Smooth muscle cell (in vitro differentiated cells): Measurements from ENCODE around the gene RAPGEFL1. TPM values are rescaled to one million over a fixed set of nuclear protein-coding genes. Genes with fewer than 3 reads are reported as not detected.
"Not testable (repeated sequence)": the region's sequence is repeated elsewhere in the genome, so short reads cannot be mapped to it uniquely, and the experiment has no call there.

Experiments used
- DNase-seq: peaks from one replicate; lab custom pipeline; 2025; ENCODE audit not compliant: unreplicated experiment; lab: John Stamatoyannopoulos, UW
- H2AFZ ChIP-seq: fragments of 200-600 bp; sonication (generic); 2 replicates; pipeline ENCODE4 v1.6.0; 2016; ENCODE audit warnings: antibody characterized with exemption, low read depth, mild to moderate bottlenecking
- H3F3A ChIP-seq: fragments of 200-600 bp; sonication (generic); 2 replicates; pipeline ENCODE4 v1.6.0; 2017; ENCODE audit warnings: antibody characterized with exemption, low read depth
- H3K27ac ChIP-seq: fragments of 200-600 bp; sonication (generic); 2 replicates; pipeline ENCODE4 v1.5.1; 2016; ENCODE audit warnings: low read depth, mild to moderate bottlenecking
- H3K27me3 ChIP-seq: fragments of 200-600 bp; sonication (generic); 2 replicates; pipeline ENCODE4 v1.6.1; 2016; ENCODE audit warnings: low read depth, mild to moderate bottlenecking
- H3K36me3 ChIP-seq: fragments of 200-600 bp; sonication (generic); 2 replicates; pipeline ENCODE4 v1.5.1; 2016; ENCODE audit warnings: low read depth
- H3K4me1 ChIP-seq: fragments of 200-600 bp; sonication (generic); 2 replicates; pipeline ENCODE4 v1.5.1; 2016; ENCODE audit warnings: low read depth
- H3K4me2 ChIP-seq: fragments of 200-600 bp; sonication (generic); 2 replicates; pipeline ENCODE4 v1.6.0; 2016; ENCODE audit warnings: mild to moderate bottlenecking
- H3K4me3 ChIP-seq: fragments of 200-600 bp; sonication (generic); 2 replicates; pipeline ENCODE4 v1.5.1; 2016; ENCODE audit warnings: mild to moderate bottlenecking
- H3K79me2 ChIP-seq: fragments of 200-600 bp; sonication (generic); 2 replicates; pipeline ENCODE4 v1.6.0; 2016; ENCODE audit warnings: low read depth, mild to moderate bottlenecking
- H3K9ac ChIP-seq: fragments of 200-600 bp; sonication (generic); 2 replicates; pipeline ENCODE4 v1.6.0; 2016; ENCODE audit warnings: low read depth
- H3K9me3 ChIP-seq: fragments of 200-600 bp; sonication (generic); replicated peaks from 2 replicates; pipeline ENCODE4 v1.5.1; 2016; ENCODE audit warnings: low read depth
- H4K20me1 ChIP-seq: fragments of 200-600 bp; sonication (generic); 2 replicates; pipeline ENCODE4 v1.6.0; 2016; ENCODE audit warnings: low read depth
- WGBS: methylation state at CpG from one replicate; pipeline ENCODE4 v1.1.7; 2016; ENCODE audit warnings: low lambda C conversion rate; 5-methylcytosine and 5-hydroxymethylcytosine counted together
- polyA plus RNA-seq: library from polyadenylated mRNA; unstranded; fragments of >200 nt; fragmentation: Nextera tagmentation; extraction: Ambion mirVana; gene quantifications from 2 replicates; pipeline ENCODE4 v1.2.1, GENCODE V29; 2016
- total RNA-seq: library from RNA; depleted of rRNA; stranded (reverse); fragments of >200 nt; gene quantifications from 2 replicates; pipeline ENCODE4 v1.2.3, GENCODE V29; 2014
- TF ChIP-seq, protein P1 (sequence below): fragments of 200-600 bp; sonication (generic); IDR thresholded peaks from 2 replicates; pipeline ENCODE4 v1.5.1; 2017; ENCODE audit warnings: borderline replicate concordance, mild to moderate bottlenecking, antibody characterized with exemption; ENCODE audit not compliant: insufficient read depth, poor library complexity, severe bottlenecking

The RAPGEFL1 gene
- total and polyA plus RNA-seq, 2 experiments from 2014 or later, result 3.1 to 4.0 TPM

DNA sequence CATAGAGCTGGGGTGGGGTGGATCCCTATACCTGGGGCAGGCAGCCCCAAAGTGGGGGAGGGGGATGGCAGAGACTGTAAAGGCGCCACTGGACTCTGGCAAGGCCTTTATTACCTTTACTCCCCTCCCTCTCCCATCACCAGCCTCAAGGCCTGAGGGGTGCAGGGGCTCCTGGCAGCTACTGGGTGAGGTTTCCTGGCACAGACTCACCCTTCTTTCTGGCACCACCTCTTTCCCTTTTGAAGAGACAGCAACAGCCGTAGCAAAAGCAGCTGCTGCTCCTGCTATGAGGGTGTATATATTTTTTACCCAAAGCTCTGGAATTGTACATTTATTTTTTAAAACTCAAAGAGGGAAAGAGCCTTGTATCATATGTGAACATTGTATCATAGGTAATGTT lies 17.6 kb downstream of the RAPGEFL1 start:
- TF ChIP-seq, protein P1, sequence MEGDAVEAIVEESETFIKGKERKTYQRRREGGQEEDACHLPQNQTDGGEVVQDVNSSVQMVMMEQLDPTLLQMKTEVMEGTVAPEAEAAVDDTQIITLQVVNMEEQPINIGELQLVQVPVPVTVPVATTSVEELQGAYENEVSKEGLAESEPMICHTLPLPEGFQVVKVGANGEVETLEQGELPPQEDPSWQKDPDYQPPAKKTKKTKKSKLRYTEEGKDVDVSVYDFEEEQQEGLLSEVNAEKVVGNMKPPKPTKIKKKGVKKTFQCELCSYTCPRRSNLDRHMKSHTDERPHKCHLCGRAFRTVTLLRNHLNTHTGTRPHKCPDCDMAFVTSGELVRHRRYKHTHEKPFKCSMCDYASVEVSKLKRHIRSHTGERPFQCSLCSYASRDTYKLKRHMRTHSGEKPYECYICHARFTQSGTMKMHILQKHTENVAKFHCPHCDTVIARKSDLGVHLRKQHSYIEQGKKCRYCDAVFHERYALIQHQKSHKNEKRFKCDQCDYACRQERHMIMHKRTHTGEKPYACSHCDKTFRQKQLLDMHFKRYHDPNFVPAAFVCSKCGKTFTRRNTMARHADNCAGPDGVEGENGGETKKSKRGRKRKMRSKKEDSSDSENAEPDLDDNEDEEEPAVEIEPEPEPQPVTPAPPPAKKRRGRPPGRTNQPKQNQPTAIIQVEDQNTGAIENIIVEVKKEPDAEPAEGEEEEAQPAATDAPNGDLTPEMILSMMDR, result no peak
- peaks cover 4% of the 10 kb centered on the region for H3F3A ChIP-seq
- peaks cover 5% of the 10 kb centered on the region for H3K4me1 ChIP-seq
- DNase-seq, result no peak
- H3K79me2 ChIP-seq, result no peaks in the 10 kb centered on the region
- no peak overlapping the region for H3K4me2 ChIP-seq
- no peak overlapping the region for H3K4me3 ChIP-seq
- no peak overlapping the region for H3K9ac ChIP-seq
- no peaks in the 10 kb centered on the region for H3K9me3 ChIP-seq
- WGBS, result 74% methylated on average over 2 of the region's 2 CpGs
- no peak overlapping the region for H3K27ac ChIP-seq
- H3K27me3 ChIP-seq, result no peaks in the 10 kb centered on the region
- H2AFZ ChIP-seq, result no peak overlapping the region
- no peaks in the 10 kb centered on the region for H3K36me3 ChIP-seq
- no peaks in the 10 kb centered on the region for H4K20me1 ChIP-seq

DNA sequence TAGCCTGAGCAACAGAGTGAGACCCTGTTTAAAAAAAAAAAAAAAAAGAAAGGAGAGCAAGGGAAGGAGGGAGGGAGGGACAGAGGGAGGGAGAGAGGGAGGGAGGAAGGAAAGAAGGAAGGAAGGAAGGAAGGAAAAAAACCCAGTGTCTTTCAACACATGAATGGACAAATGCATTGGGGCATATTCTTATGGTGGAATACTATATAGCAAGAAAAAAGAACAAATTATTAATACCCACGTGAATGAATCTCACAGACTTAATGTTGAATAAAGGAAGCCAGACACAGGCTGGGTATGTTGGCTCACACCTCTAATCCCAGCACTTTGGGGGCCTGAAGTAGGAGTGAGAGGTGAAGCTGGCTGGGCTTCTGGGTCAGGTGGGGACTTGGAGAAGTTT lies 20.3 kb downstream of the RAPGEFL1 start:
- WGBS, result 85% methylated on average over 1 of the region's 1 CpG
- no peak for DNase-seq

DNA sequence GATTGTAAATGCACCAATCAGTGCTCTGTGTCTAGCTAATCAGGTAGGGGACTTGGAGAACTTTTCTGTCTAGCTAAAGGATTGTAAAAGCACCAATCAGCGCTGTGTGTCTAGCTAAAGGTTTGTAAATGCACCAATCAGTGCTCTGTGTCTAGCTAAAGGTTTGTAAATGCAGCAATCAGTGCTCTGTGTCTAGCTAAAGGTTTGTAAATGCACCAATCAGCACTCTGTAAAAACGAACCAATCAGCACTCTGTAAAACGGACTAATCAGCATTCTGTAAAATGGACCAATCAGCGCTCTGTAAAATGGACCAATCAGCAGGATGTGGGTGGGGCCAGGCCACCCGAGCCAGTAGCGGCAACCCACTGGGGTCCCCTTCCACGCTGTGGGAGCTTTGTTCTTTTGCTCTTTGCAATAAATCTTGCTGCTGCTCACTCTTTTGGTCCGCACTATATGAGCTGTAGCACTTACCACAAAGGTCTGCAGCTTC lies 20.7 kb downstream of the RAPGEFL1 start:
- not testable (repeated sequence) for H3K79me2 ChIP-seq, H3K4me2 ChIP-seq, H3K4me1 ChIP-seq, H3K9me3 ChIP-seq, H3K4me3 ChIP-seq, H3K27me3 ChIP-seq, DNase-seq, H3F3A ChIP-seq, H4K20me1 ChIP-seq, H3K36me3 ChIP-seq, H2AFZ ChIP-seq, H3K27ac ChIP-seq, H3K9ac ChIP-seq
- WGBS, result 87% methylated on average over 8 of the region's 8 CpGs

More for the DNA sequence above, 20.3 kb downstream of the RAPGEFL1 start:
- Histone ChIP-seq H2AFZ (no peak overlapping the region), H3K9ac (no peak overlapping the region), H3K4me1 (no peaks in the 10 kb centered on the region), H3K4me2 (no peak overlapping the region), H3K27ac (no peak overlapping the region), H3K27me3 (no peaks in the 10 kb centered on the region), H3K36me3 (no peaks in the 10 kb centered on the region), H3K9me3 (no peaks in the 10 kb centered on the region), H3K4me3 (no peak overlapping the region), H4K20me1 (no peaks in the 10 kb centered on the region), H3K79me2 (no peaks in the 10 kb centered on the region), H3F3A (no peaks in the 10 kb centered on the region)
- TF ChIP-seq, protein P1, result no peak

DNA sequence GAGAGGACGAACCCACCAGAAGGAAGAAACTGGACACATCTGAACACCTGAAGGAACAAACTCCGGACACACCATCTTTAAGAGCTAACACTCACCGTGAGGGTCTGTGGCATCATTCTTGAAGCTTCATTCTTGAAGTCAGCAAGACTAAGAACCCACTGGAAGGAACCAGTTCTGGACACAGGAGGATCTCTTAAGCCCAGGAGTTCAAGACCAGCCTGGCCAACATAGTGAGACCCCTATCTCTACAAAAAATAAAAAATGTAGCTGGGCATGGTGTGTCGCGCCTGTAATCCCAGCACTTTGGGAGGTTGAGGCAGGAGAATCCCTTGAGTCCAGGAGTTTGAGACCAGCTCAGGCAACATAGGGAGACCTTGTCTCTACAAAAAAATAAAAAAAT lies 21.3 kb downstream of the RAPGEFL1 start:
- Histone ChIP-seq H3K79me2 (no peaks in the 10 kb centered on the region), H3F3A (no peaks in the 10 kb centered on the region), H3K9ac (no peak overlapping the region), H3K27me3 (no peaks in the 10 kb centered on the region), H3K4me2 (no peak overlapping the region), H2AFZ (no peak overlapping the region), H4K20me1 (no peaks in the 10 kb centered on the region), H3K4me3 (no peak overlapping the region), H3K9me3 (no peaks in the 10 kb centered on the region), H3K4me1 (no peaks in the 10 kb centered on the region), H3K36me3 (no peaks in the 10 kb centered on the region), H3K27ac (no peak overlapping the region)
- TF ChIP-seq, protein P1, result no peak
- no peak for DNase-seq
- WGBS, result 94% methylated on average over 5 of the region's 5 CpGs
